Stomach (tissue), 9 donors: ENCODE measurements around the gene CD82. TPM values are rescaled to one million over a fixed set of nuclear protein-coding genes. Genes with fewer than 3 reads are reported as not detected.

ENCODE experiments used
- DNase-seq, 2 donors: peaks; one replicate each; pipeline versions ENCODE4 v3.0.0 to v3.0.0-alpha.2; 2013 to 2019
- H3K27ac ChIP-seq, 5 donors: fragments of 200-600 bp in 4 of 5; sonication (generic) in 4 of 5; one replicate each; pipeline ENCODE4 v1.5.1; 2013 to 2019; ENCODE audit warnings: mild to moderate bottlenecking in 1 of 5, moderate library complexity in 1 of 5
- H3K27me3 ChIP-seq, 3 donors: fragments of 200-600 bp; sonication (generic); one replicate each; pipeline ENCODE4 v1.5.1; 2017 to 2019; ENCODE audit warnings: mixed run types in 1 of 3
- H3K36me3 ChIP-seq, 4 donors: fragments of 200-600 bp; sonication (generic); 1 replicate in 3 of 4; 2 replicates in 1 of 4; pipeline ENCODE4 v1.5.1; 2016 to 2019
- H3K4me1 ChIP-seq, 4 donors: fragments of 200-600 bp; sonication (generic); one replicate each; pipeline ENCODE4 v1.5.1; 2016 to 2019
- H3K4me3 ChIP-seq, 4 donors: fragments of 200-600 bp; sonication (generic) in 3 of 4; one replicate each; pipeline ENCODE4 v1.5.1; 2016 to 2019; ENCODE audit warnings: mild to moderate bottlenecking in 1 of 4
- H3K9me3 ChIP-seq, 4 donors: fragments of 200-600 bp; sonication (generic); one replicate each; pipeline ENCODE4 v1.5.1; 2016 to 2019
- CTCF ChIP-seq, 7 experiments: fragments of 450-650 bp in 4 of 7; fragments of 200-600 bp in 3 of 7; sonication (generic) in 3 of 7; IDR thresholded peaks; one replicate each; pipeline ENCODE4 v1.5.1; 2016 to 2019; ENCODE audit warnings: antibody characterized with exemption in 7 of 7, control low read depth in 2 of 7, mild to moderate bottlenecking in 1 of 7
- EP300 ChIP-seq: sonication (generic); formaldehyde crosslinking; IDR thresholded peaks from one replicate; pipeline ENCODE4 v1.6.1; 2017; ENCODE audit warnings: antibody characterized with exemption
- POLR2A ChIP-seq, 4 donors: fragments of 450-650 bp; IDR thresholded peaks; one replicate each; pipeline ENCODE4 v1.6.1; 2016; ENCODE audit warnings: antibody characterized with exemption in 4 of 4, control low read depth in 2 of 4, mild to moderate bottlenecking in 1 of 4, moderate library complexity in 1 of 4
- POLR2AphosphoS5 ChIP-seq, 3 donors: sonication (generic); formaldehyde crosslinking; IDR thresholded peaks; one replicate each; pipeline ENCODE4 v1.6.1; 2016; ENCODE audit warnings: antibody characterized with exemption in 3 of 3
- WGBS, 5 donors: extraction: QIAGEN DNeasy Blood & Tissue Kit in 3 of 5; methylation state at CpG; one replicate each; pipeline versions ENCODE4 v1.1.5 to v1.1.7; 2013 to 2018; 5-methylcytosine and 5-hydroxymethylcytosine counted together
- intact Hi-C: fragments of 100-400 bp; cut with DNase I; formaldehyde crosslinking; loops from one replicate; pipeline ENCODE4 v1.15.1; 2023; ENCODE audit warnings: low total_unique reads
- polyA plus RNA-seq, 3 donors: library from polyadenylated mRNA; stranded (reverse); fragments of 200-250 nt; gene quantifications; one replicate each; pipeline ENCODE4 v1.2.3, GENCODE V29; 2013
- total RNA-seq, 5 donors: library from RNA; depleted of rRNA; stranded (reverse); fragments of >200 nt; gene quantifications; one replicate each; pipeline versions ENCODE4 v1.1.0 to v1.2.3, GENCODE V29; 2014 to 2016
- donor health status: healthy with polysubstance abuse.
- donor health status: Bipolar disorder and iron deficiency.
- donor health status: healthy.

CD82 gene
- total and polyA plus RNA-seq, 8 donors: 0.58 to 54.4 (median 25.3) TPM

- Histone ChIP-seq H3K4me3 (no peak overlapping the region), H3K36me3 (peaks cover 0 to 13% (median 2%) of the 10 kb centered on the region in 4 donors), H3K9me3 (peaks cover 0 to 4% (median 3%) of the 10 kb centered on the region in 4 donors), H3K4me1 (peaks cover 50 to 86% (median 79%) of the 10 kb centered on the region in 4 donors), H3K27ac (peak overlapping the region in 2 of 5 donors; percentile 5 to 13), H3K27me3 (no peaks in the 10 kb centered on the region)
- intact Hi-C loops: no loop called here
- no peak for DNase-seq
- 40 to 60% (median 47%) methylated on average over 3 of the region's 3 CpGs for WGBS, 5 donors
- TF ChIP-seq POLR2AphosphoS5 (IDR thresholded peaks at IDR 0.05): no peak
- TF ChIP-seq EP300: no peak
- no peak for TF ChIP-seq CTCF (IDR thresholded peaks at IDR 0.05)
- no peak for TF ChIP-seq POLR2A (IDR thresholded peaks at IDR 0.05)
Measured at GRCh38 chr11:44581246-44581645, 15.8 kb downstream of the CD82 start.

DNA sequence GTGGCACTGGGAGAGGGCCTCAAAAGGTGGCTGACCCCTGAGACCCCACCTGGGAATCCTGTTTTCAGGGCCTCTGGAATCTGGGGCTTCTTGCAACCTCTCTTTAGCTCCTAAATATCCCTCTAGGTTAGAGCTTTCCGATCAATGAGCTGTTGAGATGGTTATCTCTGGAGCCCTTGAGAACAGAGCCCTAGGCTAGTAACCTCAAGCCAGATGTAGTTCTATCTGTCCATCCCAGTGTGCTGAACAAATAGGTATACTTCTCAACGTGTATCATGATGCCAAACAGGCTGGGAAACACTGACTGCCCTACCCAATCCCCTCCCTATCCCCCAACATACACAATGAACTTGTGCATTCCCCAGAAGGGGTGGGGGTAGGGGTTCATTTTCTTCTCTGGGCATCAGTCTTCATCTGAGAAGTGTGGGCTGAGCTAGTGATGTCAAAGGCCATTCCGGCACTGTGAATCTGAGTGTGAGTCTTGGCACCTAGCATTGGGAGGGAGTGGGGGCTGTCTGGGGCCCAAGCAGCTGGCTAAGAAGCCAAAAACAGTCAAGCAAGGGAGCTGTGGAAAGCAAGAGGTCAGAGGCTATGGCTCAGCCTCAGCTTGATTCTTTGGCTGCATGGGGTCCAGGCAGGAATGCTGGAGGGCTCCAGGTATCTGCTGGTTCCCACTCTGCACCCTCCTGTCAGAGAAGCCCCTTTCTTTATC is 17.3 kb downstream of the CD82 start:
- intact Hi-C loops: no loop called here
- no peak for DNase-seq
- Histone ChIP-seq H3K4me3 (no peak overlapping the region), H3K36me3 (peaks cover 0 to 25% (median 11%) of the 10 kb centered on the region in 4 donors), H3K27ac (peak overlapping the region in 4 of 5 donors; percentile 39 to 81 (median 71)), H3K27me3 (no peaks in the 10 kb centered on the region), H3K9me3 (peaks cover 0 to 4% (median 3%) of the 10 kb centered on the region in 4 donors), H3K4me1 (peaks cover 39 to 72% (median 64%) of the 10 kb centered on the region in 4 donors)
- 78 to 89% (median 86%) methylated on average over 3 of the region's 3 CpGs for WGBS, 5 donors
- TF ChIP-seq POLR2AphosphoS5 (IDR thresholded peaks at IDR 0.05): no peak
- no peak for TF ChIP-seq CTCF (IDR thresholded peaks at IDR 0.05)
- no peak for TF ChIP-seq EP300
- no peak for TF ChIP-seq POLR2A (IDR thresholded peaks at IDR 0.05)

DNA sequence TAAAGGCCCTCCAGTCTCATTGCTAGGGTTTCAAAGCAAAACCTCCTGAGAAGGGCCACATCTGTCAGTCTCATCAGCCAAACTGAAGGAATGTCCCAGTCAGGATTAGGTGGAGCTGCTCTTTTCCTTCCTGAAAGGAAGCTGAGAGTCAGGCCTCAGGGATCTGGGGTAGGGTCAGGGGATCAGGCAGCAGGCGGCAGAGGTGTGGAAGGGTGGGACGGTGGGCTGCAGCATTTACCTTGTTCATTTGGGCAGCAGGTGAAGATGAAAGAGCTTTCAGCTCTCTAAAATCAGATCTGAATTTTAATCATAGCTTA is 17.8 kb downstream of the CD82 start:
- peak overlapping the region in 4 of 5 donors; percentile 39 to 81 (median 71) for H3K27ac ChIP-seq
- no peak for TF ChIP-seq CTCF (IDR thresholded peaks at IDR 0.05)
- TF ChIP-seq POLR2A (IDR thresholded peaks at IDR 0.05): no peak
- no peak for TF ChIP-seq EP300
- peaks cover 0 to 4% (median 3%) of the 10 kb centered on the region in 4 donors for H3K9me3 ChIP-seq
- H3K4me3 ChIP-seq: no peak overlapping the region
- DNase-seq: no peak
- intact Hi-C loops: no loop called here
- H3K36me3 ChIP-seq: peaks cover 0 to 30% (median 15%) of the 10 kb centered on the region in 4 donors
- WGBS, 5 donors: 94 to 100% (median 96%) methylated on average over 2 of the region's 2 CpGs
- no peaks in the 10 kb centered on the region for H3K27me3 ChIP-seq
- peaks cover 34 to 67% (median 59%) of the 10 kb centered on the region in 4 donors for H3K4me1 ChIP-seq

- TF ChIP-seq POLR2A (IDR thresholded peaks at IDR 0.05): no peak
- TF ChIP-seq POLR2AphosphoS5 (IDR thresholded peaks at IDR 0.05): no peak
- TF ChIP-seq EP300: no peak
- TF ChIP-seq CTCF (IDR thresholded peaks at IDR 0.05): no peak
- H3K9me3 ChIP-seq: peaks cover 0 to 4% (median 3%) of the 10 kb centered on the region in 4 donors
- 50 to 76% (median 60%) methylated on average over 5 of the region's 5 CpGs for WGBS, 5 donors
- H3K4me1 ChIP-seq: peaks cover 20 to 55% (median 44%) of the 10 kb centered on the region in 4 donors
- no peak for DNase-seq
- H3K27me3 ChIP-seq: no peaks in the 10 kb centered on the region
- intact Hi-C loops: no loop called here
- peaks cover 0 to 45% (median 23%) of the 10 kb centered on the region in 4 donors for H3K36me3 ChIP-seq
- H3K27ac ChIP-seq: peak overlapping the region in 3 of 5 donors; percentile 71 to 81 (median 71)
- no peak overlapping the region for H3K4me3 ChIP-seq
Measured at GRCh38 chr11:44585421-44585820, 20.0 kb downstream of the CD82 start.
